8988T (cell line): ENCODE measurements around the gene HOXA13.

Experiments used
- DNase-seq: peaks from one replicate; pipeline ENCODE4 v3.0.0; 2011

The HOXA13 gene

DNA sequence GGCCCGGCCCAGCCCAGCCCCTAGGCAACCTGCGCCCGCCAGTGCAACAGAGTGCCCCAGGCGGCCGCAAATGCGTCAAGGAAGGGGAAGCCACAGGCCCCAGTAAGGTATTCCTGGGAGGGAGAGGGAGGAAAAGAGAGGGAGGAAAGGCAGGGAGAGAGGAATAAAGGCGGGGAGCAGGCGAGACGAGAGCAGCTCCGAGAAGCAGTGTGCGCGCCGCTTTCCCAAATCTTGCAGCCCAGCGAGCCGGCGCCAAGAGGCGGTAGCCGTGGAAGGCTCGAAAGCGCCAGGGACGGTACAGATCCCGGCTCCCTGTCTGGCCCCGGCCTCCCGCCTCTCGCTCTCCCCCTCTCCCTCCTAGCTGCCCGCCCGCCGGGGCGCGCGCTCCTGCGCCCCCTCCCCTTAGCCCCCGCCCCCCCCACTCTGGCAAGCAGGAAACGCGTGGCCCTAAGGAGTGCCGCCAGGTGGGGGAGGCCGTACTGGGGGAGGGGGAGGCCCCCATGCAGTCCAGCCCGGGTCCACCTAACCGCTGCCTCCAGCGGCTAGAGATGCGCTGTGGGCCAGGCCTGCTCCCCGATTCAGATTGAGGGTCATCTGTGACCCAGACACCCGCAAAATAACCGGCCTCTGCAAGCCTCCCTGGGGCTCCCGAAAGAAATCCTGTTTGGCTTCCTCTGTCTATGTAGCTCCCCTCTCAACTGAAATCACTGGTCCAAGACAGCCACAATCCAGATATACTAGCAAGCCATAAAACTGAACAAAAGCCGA lies 30.0 kb downstream of the HOXA13 start:
- DNase-seq: no peak

DNA sequence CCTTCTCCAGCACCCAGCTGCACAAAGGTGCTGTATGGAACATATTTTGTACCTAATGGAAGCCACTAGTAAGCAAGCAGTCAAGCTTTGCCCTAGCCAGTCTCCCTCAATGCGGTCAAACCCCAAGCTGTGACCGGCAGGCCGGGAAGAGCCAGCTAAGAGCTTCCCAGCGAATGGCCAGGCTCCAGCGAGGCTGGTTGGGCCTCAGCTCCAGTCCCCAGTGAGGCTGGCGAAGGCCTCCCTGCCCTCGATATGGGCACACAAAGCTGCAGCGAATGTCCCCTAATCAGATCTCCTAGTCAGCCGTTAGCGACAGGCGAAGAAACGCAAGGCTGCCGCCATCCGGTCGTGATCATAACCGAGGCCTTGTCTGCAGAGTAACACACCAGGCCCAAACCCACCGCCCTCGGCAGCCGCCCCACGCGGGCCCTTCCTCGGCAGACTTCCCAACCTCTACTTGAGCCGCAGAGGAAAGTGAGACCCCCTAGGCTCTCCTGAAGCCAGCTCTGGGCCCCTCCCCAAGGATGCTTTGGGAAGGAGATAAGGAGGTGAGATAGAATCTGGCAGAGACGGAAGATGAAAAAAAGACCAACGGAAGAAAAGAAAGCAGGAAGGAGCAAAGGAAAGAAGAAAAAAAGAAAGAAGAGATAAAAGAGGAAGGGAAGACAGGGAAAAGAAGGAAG lies 31.5 kb downstream of the HOXA13 start:
- no peak for DNase-seq

DNA sequence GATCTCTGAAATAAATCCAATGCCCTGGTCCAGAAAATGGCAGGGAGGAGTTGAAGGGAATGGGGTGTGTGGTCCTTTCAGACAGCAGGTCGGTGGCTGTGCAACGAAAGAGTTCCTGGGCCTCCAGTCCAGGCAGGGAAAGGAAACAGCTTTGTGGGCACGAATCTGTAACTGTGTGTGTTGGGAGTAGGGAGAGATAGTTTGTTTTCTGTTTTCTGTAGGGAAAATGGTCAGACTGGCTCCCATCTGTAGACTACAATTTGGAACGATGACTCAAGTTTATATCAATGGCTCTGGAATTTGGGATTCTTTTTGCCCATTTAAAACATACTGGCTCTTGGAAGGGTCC lies 32.0 kb downstream of the HOXA13 start:
- no peak for DNase-seq

DNA sequence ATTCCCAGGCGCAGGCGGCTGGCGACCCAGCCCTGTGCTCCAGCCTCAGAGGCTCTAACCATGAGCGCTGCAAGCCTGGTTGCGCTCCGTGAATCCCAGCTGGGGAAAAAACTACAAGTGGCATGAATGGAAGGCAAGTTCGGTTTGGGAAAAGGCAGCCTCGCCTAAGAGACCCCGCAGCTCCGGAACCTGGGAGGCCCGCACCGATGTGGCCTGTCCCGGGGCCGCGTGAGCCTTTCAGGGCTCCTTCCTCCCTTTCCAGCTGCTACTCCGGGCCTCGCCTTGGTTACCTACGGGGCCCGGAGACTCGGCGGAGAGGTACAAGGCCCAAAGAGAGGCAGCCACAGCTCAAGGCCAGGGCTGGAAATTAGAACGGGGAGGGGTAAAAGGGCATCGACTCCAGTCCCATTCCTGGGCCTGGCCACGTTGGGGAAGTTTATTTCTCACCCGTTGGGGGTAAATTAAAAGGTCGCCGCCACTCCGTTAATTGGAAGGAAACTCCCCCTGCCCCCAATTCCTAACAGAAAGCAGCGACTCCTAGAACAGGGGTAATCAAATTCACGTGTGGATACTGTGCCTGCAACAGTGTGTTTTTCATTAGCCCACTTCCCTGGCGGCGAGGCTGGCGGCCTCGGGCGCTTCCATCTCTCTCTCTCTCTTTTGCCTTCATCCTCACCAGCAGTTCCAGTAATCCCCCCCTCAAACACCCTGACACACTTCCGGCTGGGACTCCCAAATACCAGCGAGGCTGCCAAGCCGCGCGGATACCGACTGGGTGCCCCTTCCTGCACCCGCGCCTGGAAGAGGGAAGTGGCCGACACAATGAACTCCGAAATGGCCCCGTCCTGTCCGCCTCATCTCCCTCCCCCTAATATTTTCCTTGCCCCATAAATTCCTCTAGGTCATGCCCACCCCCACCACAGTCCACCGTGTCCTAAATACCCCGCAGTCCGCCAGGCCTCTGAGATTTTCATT lies 33.1 kb downstream of the HOXA13 start:
- DNase-seq: no peak

DNA sequence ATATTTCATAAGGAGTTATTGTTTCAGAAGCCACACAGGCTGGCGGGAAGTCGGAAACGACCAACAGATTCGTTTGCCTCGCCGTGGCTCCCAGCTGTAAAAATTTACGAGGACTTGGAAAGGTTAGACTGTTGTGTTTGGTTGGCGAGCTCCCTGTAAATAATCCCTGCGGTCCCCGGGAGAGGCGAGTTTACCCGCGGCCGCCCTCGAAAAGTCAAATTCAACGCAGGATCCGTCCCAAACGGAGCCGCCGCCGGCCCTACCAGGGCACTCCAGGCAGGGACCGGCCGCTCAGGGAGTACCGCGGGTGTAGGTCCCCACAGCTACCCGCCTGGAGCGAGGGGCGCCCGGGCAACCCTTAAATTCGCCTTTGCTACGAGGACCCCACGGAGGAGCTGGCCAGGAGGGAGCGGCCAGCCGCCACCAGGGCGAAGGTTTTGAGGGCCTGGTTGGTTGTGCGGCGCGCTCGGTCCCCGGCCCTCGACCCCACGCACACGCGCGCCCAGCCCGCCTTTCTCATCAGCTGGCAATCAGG lies 33.8 kb downstream of the HOXA13 start:
- no peak for DNase-seq

DNA sequence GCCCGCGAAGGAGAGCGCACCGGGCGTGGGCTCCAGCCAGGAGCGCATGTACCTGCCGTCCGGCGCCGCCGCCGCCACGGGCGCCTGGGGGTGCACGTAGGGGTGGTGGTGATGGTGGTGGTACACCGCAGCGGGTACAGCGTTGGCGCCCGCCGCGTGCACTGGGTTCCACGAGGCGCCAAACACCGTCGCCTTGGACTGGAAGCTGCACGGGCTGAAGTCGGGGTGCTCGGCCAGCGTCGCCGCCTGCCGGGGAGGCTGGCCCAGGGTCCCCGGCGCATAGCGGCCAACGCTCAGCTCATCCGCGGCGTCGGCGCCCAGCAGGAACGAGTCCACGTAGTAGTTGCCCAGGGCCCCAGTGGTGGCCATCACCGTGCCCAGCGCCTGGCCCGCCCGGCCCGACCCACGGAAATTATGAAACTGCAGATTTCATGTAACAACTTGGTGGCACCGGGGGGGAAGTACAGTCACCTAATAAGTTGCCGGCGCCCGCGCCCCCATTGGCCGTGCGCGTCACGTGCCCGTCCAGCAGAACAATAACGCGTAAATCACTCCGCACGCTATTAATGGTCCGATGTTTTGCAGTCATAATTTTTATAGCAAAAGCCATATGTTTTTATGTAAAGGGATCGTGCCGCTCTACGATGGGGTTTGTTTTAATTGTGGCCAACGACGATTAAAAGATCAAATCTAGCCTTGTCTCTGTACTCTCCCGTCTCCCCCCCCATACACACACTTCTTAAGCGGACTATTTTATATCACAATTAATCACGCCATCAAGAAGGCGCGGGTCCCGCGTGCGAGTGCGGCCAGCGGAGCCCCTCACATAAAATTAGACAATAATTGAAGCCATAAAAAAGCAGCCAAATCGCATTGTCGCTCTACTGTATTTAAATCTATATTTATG lies 34.5 kb downstream of the HOXA13 start, which contains the start of gene HOXA9:
HOXA9 (minus strand) TSS at position 449 of the 907 bp plus-strand sequence; CDS start at position 369, 80 bp downstream.
- DNase-seq: no peak

DNA sequence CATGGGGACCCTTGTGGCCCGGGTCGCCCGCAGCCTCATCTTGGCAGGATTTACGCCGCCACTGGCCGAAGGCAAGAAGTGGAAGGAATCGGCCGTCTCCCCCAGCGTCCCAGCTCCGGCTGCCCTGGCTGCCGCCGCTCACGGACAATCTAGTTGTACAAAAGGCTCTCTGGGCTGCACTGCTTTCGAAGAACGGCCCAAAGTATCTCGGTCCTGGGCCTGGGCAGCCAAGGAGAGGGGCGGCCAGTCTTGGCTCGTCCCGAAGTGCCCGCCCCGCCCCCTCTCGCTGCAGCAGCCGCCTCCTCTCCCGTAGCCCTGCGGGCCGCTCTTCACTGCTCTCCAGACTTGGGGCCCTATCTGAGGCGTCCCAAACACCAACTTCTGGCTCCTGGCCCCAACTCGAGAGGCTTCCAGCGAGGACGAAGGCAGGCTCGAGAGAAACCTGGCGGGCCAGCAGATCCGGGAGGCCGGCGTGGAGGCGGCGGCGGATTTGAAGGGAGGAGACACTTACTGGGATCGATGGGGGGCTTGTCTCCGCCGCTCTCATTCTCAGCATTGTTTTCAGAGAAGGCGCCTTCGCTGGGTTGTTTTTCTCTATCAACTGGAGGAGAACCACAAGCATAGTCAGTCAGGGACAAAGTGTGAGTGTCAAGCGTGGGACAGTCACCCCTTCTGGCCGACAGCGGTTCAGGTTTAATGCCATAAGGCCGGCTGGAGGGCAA lies 35.4 kb downstream of the HOXA13 start:
- DNase-seq: no peak

DNA sequence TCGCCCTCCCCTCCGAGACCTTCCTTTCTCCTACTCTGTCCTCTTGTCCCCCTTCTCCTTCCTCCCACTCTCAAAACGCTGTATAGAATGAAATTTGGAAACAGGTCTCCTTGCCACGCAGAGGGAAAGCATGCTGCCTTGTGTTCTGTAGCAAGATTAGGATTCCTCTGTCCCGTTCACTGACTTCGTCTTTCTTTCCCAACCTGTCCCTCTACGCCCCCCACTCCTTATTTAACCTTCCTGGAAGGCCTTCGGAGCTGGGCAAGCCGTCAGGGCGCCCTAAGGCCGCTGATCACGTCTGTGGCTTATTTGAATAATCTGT lies 35.9 kb downstream of the HOXA13 start:
- DNase-seq: no peak

DNA sequence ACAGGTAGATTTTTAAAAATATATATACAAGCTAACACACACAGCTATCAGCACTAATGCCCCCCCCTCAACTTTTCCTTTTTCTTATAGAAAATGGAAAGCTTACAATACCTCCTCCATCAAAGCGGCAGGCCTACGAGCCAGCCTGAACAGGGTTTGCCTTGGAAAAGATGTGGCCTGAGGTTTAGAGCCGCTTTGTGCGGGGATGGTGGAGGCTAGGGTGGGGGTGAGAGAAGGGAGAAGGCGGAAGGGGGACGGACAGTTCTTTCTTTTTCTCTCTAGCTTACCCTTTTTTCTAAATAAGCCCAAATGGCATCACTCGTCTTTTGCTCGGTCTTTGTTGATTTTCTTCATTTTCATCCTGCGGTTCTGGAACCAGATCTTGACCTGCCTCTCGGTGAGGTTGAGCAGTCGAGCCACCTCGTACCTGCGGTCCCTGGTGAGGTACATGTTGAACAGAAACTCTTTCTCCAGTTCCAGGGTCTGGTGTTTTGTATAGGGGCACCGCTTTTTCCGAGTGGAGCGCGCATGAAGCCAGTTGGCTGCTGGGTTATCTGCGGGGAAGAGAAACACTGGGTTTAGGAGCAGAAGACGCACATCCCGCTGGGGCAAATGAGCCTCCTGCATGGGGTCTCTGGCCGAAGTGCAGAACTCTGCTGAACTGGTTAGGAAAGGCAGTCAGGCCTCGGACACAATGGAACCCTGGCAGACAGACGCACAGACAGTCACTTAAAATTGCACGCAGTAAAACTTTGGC lies 36.4 kb downstream of the HOXA13 start:
- DNase-seq: no peak

DNA sequence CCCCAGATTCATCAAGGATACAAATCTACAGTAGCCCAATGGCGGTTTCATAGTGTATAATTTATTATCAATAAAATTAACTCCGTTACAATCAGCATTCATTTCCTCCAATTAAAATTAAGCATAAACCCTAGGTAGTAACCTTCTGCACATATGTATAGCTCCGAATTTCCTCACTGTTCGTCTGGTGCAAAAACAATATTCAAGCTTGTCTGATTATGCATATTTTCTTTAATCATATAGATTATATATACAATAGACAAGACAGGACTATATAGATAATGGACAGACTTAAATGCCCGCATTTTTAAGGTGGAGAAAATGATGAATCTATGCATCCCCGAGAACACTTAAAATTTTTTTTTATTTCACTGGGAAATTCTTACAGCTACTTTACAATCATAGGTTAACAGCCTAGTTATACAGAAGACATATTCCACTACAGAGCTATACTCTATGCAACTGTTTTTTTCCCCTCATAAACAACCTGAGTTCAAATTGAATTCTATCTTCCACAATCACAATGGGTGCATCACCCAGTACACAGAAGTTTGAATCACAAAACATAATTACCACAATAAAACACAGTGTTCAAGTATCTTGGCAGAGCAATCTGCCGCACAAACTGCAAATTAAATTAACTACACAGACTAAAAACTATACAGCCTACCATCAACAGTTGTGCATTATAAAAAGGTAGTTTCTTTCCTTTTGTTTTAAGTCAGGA lies 37.2 kb downstream of the HOXA13 start:
- DNase-seq: no peak

DNA sequence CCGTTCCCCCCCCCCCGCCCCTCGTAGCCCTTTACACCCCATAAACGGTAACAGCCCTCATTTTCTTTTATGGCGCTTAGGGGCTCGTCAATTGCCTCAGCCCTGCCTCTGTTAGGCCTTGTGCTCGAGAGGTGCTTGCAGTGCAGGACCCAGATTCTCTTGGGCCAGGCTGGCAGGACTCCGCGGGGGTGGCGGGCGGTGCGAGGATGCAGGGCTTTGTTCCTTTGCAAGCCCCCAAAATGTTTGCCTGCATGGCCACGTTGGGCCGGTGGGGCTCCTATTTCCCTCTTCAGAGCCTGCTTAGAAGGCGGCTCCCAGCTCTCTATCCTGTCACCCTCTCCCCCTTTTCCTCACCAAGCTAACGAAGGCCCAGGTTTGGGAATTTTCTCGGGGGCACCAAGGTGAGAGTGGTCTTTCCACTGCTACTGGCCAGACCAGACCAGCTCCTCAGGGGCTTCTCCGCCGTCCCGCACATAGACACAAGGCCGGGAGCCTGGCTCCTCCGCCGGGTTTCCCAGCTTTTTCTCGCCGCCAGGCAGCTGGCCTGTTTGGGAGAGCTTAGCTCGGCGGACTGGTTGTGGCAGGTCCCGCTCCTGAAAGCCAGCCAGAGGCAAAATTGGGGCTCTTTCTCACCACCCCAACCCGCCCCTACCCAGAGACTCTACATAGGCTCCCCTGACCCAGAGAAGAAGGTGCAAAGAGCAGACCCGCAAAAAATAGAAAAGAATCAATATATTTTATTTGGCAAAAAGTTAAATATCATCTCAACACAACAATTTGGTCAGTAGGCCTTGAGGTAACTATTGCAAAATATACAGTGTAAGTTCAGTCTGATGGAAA lies 38.0 kb downstream of the HOXA13 start:
- no peak for DNase-seq

DNA sequence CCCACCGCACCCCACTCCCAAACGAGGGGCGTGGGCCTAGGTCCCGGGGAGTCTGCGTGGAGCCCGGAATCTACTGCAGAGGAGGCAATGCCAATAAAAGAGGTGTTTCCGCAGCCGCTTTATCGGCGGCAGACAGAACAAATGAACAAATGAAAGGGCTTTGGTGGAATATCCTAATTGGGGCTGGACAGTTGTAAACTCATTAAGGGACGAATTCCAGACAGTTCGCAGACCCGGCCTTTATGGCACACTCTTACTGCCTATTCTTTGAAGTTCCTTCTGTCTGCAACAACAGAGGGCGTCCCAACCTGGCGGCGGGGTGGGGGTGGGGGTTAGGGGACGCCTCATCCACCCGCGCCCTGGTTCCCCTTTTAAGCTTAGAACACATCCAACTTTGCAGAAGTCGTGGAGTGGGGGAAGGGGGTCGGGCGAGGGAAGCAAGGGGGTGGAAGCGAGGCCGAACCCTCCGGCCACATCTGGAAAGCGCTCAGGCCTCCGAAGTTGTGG lies 38.6 kb downstream of the HOXA13 start:
- no peak for DNase-seq

DNA sequence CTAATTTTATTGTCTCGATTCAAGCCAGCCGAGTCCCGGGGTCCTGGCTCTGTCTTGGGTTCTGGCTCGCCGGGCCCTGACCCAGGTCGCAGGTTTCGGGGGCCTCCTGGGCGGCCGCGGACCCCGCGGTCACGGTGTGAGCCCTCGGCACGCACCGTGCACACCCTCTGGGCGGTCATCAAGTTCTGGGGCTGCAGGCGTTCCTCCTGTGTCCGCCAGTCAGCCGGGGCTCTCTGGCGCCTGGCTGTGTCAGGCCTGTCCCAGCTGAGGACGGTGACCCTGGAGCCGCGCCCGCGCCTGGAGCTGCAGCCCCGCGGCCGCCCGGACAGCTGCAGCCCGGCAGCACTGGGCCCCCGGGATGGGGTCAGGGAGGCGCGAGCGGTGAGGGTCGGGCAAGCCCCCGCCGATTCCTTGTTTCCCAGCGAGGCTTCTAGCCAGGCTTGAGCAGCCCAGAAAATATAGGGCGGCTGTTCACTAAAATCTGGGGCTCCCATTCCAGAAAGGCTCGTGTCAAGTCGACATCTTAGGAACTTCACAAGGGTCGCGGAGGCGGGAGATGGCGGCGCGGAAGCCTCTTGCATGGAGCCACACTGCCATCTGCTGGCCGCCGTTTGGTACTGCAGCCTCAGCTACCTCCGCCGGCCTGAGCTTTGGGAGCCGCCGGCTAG lies 39.2 kb downstream of the HOXA13 start:
- peak; percentile 88 for DNase-seq

DNA sequence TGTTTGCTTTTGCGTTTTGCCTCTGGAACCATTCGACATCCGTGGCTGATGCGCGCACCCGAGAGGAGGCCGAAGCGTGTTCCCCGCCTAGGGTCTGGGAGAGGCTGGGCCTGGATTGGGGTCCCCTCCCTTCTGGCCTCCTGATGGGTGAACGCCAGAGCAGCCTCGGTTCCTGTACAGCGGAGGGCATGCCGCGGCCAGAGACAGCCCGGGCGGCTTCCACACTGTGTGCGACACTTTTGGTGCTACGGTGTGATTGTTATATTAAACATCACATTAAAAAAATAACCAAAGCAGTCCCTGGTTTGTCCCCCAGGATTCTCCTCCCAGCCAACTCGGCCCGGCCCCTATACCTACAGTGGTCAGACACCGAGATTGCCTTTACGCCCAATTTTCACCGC lies 39.7 kb downstream of the HOXA13 start:
- no peak for DNase-seq

DNA sequence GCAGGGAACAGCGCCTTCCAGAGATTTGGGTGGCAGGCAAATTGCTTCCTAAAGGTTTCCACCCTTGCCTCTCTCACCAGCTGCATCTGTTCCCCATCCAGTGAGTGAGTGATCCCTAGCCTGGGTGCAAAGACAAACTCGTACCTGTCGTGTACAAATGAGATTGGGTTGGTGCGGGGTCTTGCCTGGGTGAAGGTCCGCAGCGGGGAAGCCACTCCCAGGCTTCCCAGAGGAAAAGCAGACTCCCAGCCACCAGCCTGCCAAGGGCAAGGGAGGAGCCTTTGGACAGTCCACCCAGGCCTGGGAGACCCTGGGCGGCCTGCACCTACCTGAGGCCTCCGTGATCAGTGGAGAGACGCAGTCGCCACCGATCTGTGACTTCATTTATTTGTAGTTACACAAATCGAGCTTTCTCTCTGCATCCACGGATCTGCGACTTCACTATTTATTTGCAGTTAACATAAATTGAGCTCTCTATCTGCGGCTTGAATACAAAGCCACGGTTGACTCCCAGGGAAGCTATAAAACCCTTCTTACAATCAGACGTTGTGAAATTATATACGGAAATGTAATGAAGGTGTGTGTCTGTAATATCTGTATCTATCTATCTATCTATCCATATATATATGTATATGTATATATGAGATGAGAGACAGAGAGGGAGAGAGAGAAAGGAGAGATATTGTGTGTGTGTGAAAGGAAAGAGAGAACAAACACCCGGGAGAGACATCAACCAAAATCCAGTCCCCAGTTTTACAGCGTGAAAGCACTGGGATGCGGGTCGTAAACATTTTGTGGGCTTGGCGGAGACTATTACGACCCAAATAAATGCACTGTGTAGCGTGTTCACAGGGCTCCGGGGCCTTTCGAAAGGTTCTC lies 40.4 kb downstream of the HOXA13 start:
- DNase-seq: no peak

DNA sequence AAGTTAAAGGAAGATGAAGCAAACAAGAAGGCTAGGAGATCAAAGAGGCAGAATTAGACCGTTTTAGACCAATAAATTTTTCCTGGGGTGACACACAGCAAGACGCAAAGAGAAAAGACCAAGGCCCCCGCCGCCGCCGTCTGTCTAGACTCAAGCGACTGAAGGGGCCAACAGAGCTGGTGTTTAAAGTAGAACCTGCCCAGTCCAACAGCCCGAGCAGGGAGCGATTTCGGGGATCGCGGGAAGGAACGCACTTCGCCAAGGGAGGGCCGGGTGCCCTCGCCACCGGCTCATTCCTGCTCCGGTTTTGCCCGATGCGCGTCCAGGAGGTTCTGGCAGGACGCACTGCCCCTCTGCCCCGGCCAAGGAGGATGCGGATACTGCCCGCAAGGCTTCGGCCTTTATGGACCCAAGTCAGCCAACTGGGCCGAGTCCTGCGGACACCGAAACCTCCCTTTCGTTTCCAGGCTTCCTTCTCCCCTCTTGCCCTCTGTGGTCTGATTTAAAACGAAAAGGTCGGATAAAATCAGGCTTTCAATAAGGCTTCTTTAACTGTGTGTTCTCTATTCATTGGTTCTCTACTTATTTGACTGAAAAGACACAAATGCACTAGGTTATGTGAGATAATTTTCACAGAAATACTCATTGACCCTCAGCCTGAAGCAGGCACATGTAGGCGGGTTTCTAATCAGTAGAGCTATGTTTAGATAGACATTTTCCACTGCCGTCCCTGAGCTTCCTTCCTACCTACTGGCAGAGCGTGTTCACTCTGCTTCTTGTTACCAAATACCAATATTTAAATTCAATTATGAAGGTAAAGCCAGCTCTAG lies 41.2 kb downstream of the HOXA13 start:
- DNase-seq: no peak
